ENCODE measurements around the gene PRCC.

DNA sequence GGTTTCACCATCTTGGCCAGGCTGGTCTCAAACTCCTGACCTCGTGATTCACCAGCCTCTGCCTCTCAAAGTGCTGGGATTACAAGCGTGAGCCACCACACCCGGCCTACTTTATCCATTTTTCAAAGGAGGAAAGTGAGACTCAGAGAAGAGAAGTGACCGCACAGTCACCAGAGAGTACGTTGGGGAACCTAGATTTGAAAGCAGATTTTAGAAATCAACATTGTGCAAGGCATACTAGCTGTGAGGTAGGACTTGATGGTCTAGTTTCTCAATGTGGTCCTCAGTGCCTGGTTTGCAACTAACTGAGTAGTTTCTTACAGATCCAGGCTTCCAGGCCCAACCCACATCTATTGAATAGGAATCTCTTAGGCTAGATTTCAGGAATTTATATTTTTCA lies 1.7 kb upstream of the PRCC start:
- TF ChIP-seq FOXA1 (IDR thresholded peaks at IDR 0.05) (no peak), HDGF (IDR thresholded peaks at IDR 0.05; ENCODE audit: borderline replicate concordance) (no peak), ELF4 (IDR thresholded peaks at IDR 0.05) (no peak), ARNT (IDR thresholded peaks at IDR 0.05) (no peak), NFRKB (IDR thresholded peaks at IDR 0.05) (no peak)
